Stimulated activated CD4-positive, alpha-beta T cell treated with anti-CD3 and anti-CD28 coated beads, Interleukin-2, amount 100 ng/mL, for 4 hours (primary cell): ENCODE data around the gene LRRC8D.

Source experiments
- DNase-seq: peaks from one replicate; pipeline ENCODE4 v3.0.0-alpha.2; 2020; ENCODE audit warnings: low read depth

The LRRC8D gene

DNA sequence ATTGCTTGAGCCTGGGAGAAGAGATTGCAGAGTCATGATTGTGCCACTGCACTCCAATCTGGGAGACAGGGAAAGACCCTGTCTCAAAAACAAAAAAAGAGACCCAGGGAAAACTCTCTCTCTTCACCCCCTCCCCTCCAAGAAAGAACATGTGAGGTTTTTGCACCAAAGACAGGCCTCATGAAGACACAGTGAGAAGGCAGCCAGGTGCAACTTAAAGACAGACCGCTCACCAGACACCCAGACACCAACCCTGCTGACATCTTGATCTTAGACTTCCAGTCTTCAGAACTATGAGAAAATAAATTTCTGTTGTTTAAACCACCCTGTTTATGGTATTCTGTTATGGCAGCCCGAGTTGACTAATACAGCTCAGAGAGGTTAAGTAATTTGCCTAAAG lies 13.3 kb upstream of the LRRC8D start:
- DNase-seq = no peak

DNA sequence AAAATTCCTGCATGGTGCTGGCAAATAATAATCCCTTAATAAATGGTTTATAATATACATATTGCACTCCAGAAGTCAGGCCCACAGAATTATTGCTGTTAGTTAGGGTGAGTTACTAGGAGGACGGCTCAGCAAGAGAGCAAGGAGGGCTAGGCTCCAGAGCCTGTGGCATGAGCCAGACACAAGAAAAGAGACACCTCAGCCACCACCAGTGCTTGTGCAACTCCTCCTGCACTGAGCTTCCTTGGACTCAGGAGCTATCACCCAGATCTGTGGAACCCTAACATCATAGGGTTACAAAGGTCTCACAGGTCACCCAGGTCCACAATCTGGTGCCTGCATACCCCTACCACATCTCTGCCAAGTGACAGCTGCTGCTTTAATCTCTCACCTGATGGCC lies 12.8 kb upstream of the LRRC8D start:
- DNase-seq = no peak

- DNase-seq = no peak
Measured at GRCh38 chr1:89808441-89809117, 12.3 kb upstream of the LRRC8D start.

GRCh38 chr1:89809556-89809955 lies 11.3 kb upstream of the LRRC8D start:
- DNase-seq = no peak

DNA sequence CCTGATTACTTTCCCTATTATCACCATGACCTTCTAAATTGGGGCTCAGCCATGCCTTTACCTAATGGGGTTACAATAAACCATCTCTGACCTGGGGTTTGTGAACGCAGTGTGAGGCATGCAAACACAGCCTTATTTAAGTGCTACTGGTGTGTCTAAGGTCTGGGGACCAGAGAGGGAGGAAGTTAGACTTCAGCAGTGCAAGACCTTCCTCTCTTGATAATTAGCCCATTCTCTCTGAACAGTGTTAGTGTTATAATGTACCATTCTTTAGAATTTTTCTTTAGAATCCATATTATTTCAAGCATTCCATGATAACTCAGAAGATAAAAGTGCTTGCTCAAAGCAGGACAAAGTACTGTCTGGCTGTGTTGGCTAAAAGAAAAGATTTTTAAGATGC lies 10.5 kb upstream of the LRRC8D start:
- no peak for DNase-seq

GRCh38 chr1:89810880-89811279 lies 10.0 kb upstream of the LRRC8D start:
- DNase-seq = no peak

DNA sequence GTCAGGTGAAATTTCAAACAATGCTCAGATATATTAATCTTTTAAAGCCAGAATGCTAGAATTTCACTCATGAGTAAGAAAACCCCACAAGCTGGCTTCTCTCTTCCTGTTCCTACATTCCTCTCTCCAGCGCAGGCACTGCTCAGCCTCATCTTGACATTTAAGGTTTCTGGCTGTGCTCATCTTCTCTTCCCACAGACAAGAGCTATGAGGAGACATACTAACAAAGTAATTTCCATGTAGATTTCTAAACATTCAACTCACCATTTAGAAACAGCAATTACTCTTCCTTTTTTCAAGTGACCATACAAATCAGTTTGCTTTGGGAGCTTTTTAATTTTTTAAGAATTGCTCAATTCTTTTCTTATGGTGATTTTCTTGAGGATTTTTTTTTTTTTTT lies 7.8 kb upstream of the LRRC8D start:
- no peak for DNase-seq

- no peak for DNase-seq
Measured at GRCh38 chr1:89815040-89815439, 5.8 kb upstream of the LRRC8D start.

GRCh38 chr1:89815611-89816010 lies 5.2 kb upstream of the LRRC8D start:
- no peak for DNase-seq

DNA sequence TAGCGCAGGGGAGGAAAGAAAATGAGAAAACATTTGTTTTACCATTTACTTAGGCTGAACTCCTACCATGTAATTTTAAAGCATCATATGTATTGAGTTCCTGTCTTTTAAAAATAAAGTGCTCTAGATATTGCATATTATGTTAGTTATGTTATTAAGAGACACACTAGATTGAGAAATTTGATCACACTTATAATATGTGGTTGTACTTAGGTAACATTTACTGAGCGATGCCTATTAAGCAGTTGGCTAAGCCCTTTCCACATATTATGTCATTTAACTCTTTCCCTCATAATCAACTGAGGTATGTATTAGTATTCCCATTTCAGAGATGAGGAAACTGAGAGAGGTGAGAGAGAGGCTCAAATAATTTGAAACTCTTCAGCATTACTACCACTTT lies 4.5 kb upstream of the LRRC8D start:
- no peak for DNase-seq

GRCh38 chr1:89821322-89822108 lies 683 bp downstream of the LRRC8D start:
- peak; percentile 54 for DNase-seq

- no peak for DNase-seq
Measured at GRCh38 chr1:89822109-89822962, 1.5 kb downstream of the LRRC8D start.

DNA sequence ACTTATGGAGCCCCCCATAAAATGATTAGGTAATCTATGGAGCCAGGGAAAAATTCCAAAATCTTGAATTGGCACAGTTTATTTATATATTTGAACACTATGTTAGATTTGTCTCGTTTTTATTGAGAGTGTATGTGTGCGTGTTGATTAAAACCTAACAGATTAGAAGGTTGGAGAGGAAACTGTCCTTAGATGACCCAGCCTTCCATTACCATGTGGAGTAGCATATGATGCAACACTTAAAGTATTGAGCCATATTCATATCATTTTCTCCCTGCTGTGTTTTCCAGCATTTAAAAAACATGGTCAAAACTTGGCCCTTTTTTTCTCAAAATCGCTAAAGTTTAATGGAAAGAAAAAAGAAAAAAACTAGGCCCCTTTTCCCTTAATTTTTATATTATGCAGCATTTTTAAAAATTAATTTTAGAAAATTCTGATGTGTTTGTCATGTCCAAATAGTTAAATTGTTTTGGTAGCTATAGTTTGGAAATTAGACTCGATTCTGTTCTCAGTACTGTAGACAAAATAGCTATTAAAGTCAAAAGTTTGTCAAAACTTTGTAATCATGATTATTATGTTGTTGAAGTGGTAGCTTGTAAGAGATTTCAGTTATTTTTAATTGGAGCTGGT lies 2.3 kb downstream of the LRRC8D start:
- no peak for DNase-seq

DNA sequence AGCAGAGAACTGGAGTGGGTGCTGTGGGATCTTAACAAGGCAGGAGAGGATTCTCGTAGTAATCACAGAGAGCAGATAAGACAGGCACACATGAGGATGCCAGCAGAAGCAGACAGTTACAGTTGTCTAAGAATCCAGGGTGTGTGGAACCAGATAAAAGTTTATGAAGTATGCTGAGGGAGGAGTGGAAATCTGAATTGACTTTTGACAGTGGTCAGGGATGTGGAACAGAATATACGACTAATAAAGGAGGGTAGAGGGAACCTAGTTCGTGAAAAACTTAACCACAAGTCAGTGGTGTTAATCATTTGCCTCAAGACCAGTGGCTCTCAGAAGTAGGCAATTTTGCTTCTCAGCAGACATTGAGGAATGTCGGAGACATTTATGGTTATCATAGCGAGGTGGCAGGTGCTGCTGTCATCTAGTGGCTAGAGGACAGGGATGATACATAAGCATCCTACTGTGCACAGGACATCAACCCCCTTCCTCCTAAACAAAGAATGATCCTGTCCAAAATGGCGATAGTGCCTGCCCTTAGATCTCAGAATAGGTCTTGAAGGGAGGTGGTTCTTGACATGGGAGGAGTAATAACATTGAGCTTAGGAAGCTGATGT lies 3.0 kb downstream of the LRRC8D start:
- DNase-seq = no peak

GRCh38 chr1:89826594-89826993 lies 5.8 kb downstream of the LRRC8D start:
- no peak for DNase-seq

DNA sequence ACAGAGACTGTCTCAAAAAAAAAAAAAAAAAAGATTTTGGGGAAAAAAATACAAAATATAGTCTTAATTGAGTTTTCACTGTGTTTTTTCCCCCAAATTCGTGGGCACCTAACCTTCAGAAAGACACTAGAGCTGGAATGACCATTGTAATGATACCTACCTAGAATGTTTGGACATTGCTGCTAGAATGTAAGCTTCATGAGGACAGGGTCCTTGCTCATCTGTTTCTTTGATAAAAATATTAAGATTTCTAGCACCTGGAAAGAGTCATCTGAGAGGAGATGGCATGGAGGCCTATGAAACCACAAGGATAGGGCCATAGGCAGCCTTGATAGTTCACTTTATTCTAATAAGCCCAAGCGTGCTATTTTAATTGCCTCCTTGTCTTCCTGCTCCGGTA lies 6.5 kb downstream of the LRRC8D start:
- no peak for DNase-seq

- no peak for DNase-seq
Measured at GRCh38 chr1:89827902-89828301, 7.1 kb downstream of the LRRC8D start.

DNA sequence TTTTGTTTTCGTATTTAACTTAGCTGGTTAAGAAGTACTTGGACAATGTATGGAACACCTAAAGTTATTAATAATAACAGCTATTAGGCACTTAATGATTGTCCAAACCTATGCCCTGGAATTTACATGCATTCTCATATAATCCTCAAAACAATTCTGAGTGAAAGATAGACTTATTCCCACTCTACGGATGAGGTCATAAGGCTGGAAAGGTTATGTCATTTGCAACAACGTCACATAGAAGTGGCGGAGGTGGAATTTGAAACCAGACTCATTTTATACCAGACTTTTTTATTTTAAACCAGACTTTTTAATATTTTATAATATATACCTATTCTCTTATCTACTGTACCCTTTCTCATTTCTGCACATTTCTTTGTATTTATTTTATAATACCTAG lies 8.4 kb downstream of the LRRC8D start:
- no peak for DNase-seq

- DNase-seq = no peak
Measured at GRCh38 chr1:89831462-89832120, 10.8 kb downstream of the LRRC8D start.

DNA sequence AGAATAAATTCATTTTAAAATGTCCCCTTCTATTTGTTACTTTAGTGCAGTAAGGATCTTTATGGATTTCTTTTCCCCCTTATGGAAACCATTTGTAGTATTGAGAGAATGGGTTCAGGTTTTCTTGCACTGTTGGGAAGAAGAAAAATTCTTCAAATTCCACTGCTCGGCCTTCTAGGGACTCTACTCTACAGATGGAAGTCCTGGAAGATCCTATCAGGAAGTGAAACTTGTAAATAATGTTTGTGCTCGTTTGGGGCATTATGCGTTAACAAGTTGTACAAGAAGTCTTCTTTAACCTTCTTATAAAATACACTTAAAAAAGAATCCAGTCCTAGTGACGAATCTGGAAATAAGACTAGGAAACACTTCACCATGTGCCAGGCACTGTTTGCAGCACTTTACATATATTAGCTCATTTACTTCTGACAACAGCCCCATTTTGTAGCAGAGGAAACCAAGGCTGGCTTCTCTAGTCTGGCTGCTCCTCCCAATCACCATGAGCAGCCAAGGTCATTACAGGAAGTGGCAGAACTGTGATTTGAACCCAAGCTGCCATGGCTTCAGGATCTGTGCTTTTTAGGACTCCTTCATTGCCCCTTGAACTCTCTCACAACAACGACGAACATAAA lies 11.8 kb downstream of the LRRC8D start:
- DNase-seq = no peak
